ENCODE results near the gene KCNIP4. TPM values are rescaled to one million over a fixed set of nuclear protein-coding genes. Genes with fewer than 3 reads are reported as not detected.
A peak's percentile ranks its signal among the peaks of the same experiment; 100 is the strongest.
"Not testable (repeated sequence)": the region's sequence is repeated elsewhere in the genome, so short reads cannot be mapped to it uniquely, and the experiment has no call there.

Gene KCNIP4
- total RNA-seq, result 0.52 and 8.7 TPM in 2 replicates

DNA sequence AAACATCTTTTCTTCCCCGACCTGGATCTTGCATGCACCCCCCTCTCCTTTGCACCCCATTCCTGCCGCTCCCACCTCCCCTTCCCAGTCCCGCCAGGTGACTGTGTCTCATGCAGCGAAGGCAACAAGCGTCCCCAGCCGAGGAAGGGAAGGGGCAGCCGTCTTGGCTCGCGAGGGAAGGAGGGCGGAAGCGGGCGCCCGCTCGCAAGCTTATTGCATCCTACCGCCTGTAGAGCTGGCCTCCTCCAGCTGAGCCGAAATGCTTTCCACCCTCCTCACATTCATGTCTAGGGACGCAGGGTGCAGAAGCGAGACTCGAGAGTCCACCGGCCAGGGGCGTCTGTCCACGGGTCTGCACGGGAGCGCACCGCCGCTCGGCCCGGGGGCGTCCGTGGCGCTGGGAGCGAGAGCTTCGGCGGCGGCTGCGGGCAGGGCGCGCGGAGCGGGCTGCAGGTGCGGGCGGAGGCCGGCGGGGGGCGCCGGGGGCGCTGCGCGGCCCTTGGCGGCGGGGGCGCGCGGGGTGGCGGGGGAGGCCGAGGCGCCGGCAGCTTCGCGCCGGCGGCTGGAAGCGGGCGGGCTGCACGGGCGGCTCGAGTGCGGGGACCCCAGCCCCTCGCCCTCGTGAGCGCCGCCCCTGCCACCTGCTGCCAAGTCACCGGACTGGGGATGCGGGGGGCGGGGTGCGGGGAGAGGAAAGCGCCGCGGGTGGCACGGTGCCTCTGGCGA is at the start of gene KCNIP4:
TSS of gene KCNIP4 (minus strand) at position 426 of the 726 bp plus-strand sequence.
- no peak for DNase-seq (ENCODE audit: low read depth)

DNA sequence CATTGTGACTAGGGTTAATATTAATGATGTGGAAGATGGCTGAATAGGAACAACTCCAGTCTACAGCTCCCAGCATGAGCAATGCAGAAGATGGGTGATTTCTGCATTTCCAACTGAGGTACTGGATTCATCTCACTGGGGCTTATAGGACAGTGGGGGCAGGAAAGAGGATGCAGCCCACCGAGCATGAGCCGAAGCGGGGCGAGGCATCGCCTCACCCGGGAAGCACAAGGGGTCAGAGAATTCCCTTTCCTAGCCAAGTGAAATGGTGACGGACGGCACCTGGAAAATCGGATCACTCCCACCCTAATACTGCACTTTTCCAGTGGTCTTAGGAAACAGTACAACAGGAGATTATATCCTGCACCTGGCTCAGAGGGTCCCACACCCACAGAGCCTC is 48.0 kb upstream of the KCNIP4 start:
- DNase-seq (ENCODE audit: low read depth), result not testable (repeated sequence)

DNA sequence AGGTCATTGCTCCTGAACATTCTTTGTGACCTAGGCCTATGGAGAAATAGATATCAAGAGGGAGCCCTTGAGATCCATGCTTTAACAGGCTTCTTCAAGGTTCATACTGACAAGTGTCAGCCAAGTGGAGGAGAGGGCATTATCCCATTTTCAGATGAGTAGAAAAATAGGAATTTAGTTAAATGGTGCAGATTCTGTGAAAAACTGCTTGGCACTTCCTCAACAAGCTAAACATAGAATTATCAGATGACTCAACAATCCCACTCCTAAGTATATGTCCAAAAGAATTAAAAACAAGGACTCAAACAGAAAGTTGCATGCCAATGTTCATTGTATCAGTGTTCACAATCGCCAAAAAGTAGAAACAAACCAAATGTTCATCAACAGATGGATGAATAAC is 43.8 kb upstream of the KCNIP4 start:
- no peak for DNase-seq (ENCODE audit: low read depth)

DNA sequence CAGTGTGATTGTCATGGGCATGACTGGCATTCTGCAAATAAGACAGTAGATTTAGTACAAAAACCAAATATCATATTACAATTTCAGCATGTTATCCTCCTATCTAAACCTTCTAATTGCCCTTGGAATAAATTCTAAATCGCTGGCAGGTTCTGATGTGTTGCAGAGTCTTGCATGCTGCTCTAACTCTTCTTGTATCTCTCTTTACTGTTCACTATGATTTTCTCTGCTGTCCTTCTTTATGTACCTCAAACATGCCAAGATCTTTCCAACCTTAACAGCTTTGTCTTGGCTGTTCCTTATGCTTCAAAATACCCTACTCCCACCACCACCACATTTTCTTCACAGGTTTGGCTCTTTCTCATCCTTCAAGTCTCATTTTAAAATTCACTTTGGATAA is 43.0 kb upstream of the KCNIP4 start:
- no peak for DNase-seq (ENCODE audit: low read depth)

DNA sequence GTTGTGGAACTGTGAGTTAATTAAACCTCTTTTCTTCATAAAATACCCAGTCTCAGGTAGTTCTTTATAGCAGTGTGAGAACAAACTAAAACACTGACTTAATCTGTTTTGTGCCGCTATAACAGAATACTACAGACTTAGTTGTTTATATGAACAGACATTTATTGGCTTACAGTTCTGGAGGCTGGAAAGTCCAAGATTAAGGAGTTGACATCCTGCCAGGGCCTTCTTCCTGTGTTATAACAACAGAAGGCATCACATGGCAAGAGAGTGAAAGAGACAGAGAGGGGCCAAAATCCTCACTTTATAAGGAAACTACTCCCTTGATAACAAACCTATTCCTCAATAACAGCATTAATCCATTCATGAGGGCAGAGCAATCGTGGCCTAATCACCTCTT is 42.5 kb upstream of the KCNIP4 start:
- DNase-seq (ENCODE audit: low read depth), result no peak

DNA sequence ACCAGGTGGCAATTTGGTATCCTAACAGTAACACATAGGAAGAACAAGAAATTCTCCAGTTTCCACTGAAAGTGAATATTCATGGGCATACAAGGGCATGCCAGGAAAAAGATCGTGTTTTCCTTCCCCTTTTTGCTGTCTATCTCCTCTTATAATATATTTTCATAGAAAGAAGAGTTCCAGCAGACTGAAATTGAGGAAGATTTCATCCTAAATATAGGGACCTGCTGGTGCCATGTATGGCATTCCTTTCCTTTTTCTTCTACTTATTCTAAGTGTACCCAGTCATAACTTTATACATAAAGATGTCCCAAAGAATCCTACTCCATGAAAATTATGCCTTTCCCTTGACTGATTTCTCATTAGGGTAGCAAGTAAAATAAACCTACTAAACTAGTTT is 40.8 kb upstream of the KCNIP4 start:
- DNase-seq (ENCODE audit: low read depth), result no peak

DNA sequence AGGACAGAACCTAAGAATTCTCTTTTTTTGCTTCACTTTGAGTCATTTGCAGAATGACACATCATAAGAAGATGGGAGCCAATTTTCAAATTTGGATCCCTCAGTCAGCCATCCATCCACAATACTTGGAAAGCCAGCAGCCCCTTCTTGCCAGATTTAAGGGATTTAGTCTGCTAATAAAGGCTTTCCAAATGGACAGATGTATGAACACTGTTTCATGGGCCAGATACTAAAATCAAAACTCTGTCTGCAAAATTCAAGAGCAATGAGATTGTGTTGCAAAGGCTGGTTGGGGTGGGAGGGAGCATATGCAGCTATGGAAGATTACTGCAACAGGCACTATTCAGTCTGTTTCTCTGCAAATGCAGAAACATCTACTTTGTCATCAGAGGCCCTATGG is 37.7 kb upstream of the KCNIP4 start:
- DNase-seq (ENCODE audit: low read depth), result no peak

DNA sequence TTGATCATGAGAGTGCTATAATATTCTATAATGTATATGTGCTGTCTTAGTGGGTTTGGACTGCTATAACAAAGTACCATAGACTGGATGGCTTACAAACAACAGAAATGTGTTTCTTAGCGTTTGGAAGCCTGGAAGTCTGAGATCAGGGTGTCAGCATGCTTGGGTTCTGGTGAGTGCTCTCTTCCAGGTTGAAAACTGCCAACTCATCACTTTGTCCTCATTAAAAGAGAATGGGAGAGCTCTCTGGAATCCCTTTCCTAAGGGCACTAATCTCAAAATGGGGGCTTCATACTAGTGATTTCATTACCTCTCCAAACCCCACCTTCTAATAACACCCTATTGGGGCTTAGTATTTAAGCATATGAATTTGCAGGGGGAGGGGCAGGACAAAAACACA is 33.5 kb upstream of the KCNIP4 start:
- DNase-seq (ENCODE audit: low read depth), result no peak

DNA sequence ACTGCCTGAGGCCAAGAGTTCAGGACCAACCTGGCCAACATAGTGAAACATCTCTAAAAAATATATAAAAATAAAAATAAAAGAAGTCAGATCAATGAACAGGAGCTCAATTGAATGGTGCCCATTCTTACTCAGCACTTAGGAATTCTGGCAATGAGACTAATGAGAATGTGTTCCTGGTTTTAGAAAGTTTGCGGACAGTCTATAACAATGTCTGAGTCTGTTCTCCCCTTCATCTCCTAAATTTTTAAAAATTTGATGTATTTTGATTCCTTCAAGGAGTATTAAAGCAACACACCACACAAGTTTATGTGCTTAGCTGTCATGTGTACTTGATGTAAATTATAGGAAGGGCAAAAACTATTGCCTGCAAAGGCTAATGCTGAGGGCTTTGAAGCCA is 30.6 kb upstream of the KCNIP4 start:
- DNase-seq (ENCODE audit: low read depth), result no peak

DNA sequence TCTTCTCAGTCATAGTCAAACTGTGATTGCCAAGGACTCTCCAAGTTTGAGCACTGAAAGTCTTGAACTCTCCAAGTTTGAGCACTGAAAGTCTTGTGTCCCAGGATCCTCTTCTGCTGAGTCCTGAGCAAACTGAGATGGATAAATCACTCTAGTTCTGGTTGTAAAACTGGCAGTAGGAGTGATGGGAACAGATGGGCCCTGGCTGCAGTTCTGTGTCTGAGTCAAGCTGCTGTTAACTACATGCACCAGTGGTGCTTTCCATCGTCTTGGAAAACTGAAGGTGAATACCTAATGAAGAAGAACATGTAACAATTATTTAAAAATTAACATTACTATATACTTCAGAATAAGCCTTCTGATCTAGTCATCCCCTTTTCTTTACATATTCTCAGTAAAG is 27.6 kb upstream of the KCNIP4 start:
- no peak for DNase-seq (ENCODE audit: low read depth)

DNA sequence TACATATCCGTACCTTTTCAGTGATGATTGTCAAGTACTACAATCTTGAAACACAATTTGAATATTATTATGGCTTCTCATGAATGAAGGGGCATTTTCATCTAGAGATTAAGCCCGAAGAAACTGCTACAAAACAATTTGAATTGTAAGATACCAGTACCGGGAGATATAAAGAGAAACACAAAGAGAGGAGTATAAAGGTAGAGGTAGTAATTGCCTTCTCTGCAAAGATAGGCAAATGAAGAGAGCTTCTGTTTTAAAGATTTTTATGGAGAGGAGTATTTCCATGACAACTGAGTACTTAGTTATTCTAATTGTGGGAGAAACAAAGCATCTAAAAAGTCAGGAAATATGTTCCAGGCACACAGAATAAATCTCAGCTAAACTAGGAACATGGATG is 25.3 kb upstream of the KCNIP4 start:
- DNase-seq (ENCODE audit: low read depth), result no peak

DNA sequence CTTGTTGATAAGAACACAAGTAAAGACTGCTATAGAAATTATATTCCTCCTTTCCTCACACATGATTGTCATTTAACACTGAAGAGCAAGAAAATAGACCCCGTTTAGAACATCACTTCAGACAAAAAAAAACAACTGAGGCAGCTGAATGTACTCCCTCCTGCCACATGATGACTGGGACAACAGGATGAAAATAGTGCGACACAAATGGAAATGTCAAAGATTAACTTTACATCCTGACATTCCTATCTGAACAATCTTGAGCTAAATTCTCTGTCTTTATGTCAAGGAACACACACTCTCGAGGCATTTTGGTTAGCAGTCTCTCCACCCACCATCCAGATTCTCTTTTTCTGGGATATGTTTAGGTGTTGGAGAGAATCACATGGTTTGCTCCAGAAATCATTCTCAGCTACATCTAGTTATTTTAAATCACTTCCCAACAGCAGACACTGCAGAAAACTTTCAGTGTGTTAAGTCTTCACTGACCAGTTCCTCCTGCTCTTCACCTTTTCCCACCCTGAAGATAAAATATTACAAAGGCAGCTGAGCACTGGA is 16.3 kb upstream of the KCNIP4 start:
- no peak for DNase-seq (ENCODE audit: low read depth)

DNA sequence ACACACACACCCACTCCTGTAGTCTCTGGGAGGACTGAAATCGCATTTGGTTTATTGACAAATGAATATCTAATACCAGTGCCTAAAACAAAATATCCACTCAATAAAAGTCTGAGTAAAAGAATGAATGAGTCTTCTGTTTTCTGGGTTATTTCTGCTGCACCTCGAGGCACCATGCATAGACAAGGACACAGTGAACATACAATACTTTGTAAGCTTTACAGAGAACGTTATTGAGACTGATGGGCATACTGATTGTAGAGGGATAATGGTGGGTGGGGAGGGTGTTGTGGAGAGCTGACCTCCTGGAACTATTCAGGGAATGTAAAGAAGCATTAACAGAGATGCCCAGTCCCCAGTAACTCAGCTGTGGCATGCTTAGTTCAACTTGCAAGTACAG is 14.1 kb upstream of the KCNIP4 start:
- no peak for DNase-seq (ENCODE audit: low read depth)

DNA sequence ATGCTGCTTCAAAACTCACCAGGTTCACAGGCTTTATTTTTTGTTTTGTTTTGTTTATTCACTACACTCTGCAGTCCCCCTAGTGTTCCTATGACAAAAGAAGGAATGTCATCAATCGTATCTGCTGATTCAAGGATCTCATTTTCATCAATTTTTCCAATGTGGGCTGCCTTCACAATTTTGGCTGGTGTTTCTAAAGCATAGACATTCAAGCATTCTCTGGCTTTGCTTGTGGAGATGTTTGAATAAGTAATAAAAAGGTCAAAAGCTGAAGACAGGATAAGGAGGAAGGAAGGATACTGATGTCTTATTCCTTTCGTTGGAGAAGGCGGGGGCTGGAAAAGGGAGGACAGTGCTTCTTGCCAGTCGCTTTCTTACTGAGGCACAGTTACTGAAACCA is 12.2 kb upstream of the KCNIP4 start:
- DNase-seq (ENCODE audit: low read depth), result no peak

DNA sequence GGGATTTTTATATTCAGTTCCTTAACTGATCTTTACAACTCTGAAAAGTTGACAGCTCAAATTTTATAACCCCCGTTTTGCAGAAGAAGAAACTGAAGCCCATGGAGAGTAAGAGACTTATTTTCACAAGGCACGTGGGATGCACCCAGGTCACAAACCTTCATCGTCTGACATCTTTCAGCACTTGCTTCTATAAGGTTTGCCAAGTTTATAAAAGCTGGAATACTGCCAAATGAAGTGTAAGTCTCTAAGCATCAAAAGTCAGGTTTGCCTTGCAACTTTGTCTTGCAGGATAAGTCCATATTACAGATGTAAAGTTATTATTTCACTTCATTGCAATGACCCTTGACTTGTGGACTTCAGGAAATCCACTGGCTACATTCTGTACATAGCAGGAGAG is 6.3 kb upstream of the KCNIP4 start:
- DNase-seq (ENCODE audit: low read depth), result no peak

DNA sequence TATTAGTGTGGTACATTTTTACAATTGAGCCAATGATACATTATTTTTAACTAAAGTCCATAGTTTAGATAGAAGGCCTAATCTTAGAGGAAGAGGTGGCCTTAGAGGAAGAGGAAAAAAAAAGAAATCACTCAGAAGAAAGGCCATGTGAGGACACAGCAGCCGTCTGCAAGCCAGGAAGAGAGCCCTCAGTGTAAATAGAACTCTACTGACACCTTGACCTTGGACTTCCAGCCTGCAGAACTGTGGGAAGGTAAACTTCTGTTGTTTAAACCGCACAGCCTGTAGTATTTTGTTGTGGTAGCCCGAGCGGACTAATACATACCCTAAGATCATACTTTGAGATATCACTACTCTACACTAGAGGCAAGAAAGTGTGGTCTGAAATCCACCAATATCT is 5.1 kb upstream of the KCNIP4 start:
- no peak for DNase-seq (ENCODE audit: low read depth)

DNA sequence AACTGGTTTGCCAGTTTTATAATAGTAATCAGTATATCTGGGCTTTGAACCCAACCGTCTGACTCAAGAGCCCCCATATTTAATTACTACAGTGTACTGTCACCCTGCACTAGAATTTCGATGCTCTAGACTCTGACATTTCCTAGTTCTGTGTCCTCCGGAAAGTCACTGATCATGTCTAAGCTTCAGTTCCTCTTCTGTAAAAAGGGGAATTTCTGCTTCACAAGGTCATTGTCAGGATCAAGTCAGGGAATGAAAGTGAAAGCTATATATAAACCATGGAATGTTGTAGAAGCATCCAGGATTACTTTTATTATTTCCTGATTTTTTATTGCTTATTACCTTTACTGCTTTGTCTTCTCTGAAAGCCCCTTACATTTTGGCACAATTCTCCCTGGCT is 4.0 kb upstream of the KCNIP4 start:
- DNase-seq (ENCODE audit: low read depth), result no peak

DNA sequence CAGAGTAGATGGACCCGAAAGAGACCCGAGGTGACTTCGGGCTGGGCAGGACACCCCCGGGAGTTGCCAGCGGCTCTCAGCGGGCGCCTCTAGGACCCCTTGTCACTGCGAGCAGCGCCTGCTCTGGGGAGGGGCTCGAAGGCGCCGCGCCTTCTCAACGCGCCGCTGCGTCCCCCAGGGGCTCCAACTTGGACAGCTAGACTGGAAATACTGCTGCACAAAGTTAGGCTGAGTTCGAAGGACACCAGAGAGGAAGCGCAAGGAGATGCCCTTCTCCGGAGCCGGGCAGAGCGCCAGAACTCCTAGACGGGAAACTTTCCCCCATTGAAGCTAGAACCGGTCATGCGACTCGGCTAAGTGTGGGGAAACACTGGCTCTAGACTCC is 493 bp upstream of the KCNIP4 start:
- DNase-seq (ENCODE audit: low read depth), result peak; percentile 38

DNA sequence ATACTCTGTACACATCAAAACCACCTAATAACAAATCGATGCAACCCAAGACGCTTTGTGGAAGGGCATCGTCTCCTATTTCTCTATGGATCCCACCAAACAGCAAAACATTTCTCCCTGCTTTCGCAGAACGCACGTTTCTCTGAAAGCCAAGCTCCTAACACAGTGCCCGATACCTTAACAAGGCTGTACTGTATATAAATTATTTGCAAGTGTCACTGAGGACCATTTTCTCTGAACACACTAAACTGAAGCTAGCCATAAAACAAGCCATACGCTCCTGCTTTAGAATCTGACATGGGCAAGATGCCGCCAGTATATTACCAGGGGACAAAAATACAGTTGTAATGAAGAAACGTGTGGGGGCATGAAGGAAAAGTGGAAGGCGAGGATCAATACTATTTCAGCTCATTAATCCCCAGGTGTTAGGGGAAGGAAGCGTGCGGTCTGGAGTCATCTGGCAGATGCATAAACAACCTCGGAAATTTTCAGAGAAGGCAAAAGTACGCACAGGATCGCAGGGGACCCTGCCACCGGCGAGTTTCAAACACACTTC is 703 bp downstream of the KCNIP4 start:
- DNase-seq (ENCODE audit: low read depth), result no peak

DNA sequence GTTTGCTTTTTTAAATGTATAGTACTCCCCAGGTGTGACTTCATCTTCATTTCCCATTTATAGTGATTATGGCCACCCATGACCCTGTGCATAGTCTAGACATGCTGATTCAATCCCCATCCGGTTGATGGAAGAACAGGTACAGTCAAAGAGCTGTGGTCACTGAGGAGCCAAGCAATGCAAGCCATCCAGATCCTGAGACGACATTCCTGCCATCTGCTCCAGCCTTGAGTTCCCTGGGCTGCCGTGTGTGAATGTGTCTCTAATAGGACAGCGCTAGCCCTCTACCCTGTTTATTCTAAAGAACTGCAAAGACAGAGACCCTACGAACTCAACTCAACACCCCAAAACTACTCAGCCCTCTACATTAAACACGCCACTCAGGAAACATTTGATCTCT is 1.7 kb downstream of the KCNIP4 start:
- no peak for DNase-seq (ENCODE audit: low read depth)

DNA sequence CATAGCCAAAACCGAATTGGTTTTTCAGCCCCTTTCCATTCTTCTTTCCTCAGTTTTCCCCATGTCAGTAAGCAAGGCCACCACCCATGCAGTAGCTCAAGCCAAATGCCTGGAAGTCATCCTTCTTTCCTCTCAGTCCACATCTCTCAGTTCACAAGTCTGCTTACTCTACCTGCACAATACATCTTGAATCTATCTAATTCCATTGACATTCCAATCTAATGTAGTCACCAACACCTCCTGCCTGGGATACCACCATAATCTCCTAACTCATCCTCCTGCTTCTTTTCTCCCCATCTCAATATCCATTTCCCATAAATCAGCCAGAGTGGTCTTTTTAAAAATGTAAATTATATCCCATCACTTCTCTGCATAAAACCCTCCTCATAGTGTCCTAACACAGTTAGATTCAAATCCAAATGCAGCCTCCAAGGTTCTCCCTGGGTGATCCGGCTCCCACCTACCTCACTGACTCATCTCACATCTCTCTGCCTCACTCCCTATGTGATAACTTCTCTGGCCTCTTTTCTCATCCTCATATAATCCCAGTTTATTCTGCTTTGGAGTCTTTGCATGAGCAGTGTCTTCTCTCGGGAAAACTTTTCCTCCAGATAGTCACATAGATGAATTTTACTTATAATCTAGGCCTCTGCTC is 26.9 kb downstream of the KCNIP4 start:
- no peak for DNase-seq (ENCODE audit: low read depth)

DNA sequence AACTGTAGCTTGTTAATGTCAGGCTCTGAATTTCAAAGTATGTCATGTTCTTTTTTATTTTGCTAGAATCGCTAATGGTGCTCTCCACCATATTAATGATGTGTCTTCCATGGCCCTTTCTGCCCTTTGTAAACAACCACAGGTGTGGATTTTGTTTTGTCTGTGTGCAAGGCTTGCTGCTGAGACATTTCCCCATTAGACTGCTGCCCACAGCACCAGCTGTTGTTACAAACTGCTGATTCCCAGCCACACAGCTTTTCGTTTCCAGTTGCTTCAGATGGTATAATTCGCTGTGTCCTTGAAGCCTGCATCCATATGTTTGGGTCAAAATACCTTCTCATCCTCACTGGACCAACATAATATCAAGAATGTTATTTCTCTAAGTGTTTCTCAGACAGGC is 32.8 kb downstream of the KCNIP4 start:
- DNase-seq (ENCODE audit: low read depth), result no peak

DNA sequence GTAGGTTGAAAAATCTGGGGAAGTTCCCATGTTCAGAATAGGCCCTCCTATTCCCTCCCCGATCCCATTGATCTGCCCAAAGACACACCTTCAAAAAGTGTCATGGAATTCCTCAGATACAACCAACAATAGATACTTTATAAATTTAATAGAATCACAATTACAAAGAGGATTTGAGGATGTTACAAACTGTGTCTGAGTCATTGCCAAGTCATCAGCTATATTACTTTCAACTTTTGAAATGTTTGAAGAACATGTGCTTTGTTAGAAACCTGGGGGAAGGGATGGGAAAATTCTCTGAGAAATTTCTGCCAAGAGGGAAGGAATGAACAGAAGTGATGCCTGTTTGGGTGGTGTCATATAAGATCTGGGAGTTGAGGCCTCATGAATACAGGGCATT is 46.7 kb downstream of the KCNIP4 start:
- peak; percentile 76 for DNase-seq (ENCODE audit: low read depth)
